Transverse colon (tissue), 4 donors: Measurements from ENCODE around the gene SDF2L1. TPM values are rescaled to one million over a fixed set of nuclear protein-coding genes. Genes with fewer than 3 reads are reported as not detected.

Experiments
- DNase-seq: peaks from one replicate; pipeline ENCODE4 v3.0.0-alpha.2; 2019
- H3K27ac ChIP-seq, 4 donors: fragments of 200-600 bp; sonication (generic); 2 replicates each; pipeline ENCODE4 v1.5.1; 2016 to 2018; ENCODE audit warnings: inconsistent platforms in 4 of 4
- H3K27me3 ChIP-seq: fragments of 200-600 bp; sonication (generic); 2 replicates; pipeline ENCODE4 v1.5.1; 2017; ENCODE audit warnings: inconsistent platforms
- H3K36me3 ChIP-seq, 4 donors: fragments of 200-600 bp; sonication (generic); 2 replicates each; pipeline ENCODE4 v1.5.1; 2017 to 2019; ENCODE audit warnings: inconsistent platforms in 4 of 4
- H3K4me1 ChIP-seq, 4 donors: fragments of 200-600 bp; sonication (generic); 2 replicates each; pipeline ENCODE4 v1.5.1; 2017 to 2020; ENCODE audit warnings: inconsistent platforms in 4 of 4
- H3K4me3 ChIP-seq, 4 donors: fragments of 200-600 bp; sonication (generic); 1 replicate in 1 of 4; 2 replicates in 3 of 4; pipeline versions ENCODE4 v1.5.1 to v1.6.1; 2017 to 2019; ENCODE audit warnings: inconsistent platforms in 4 of 4
- H3K9me3 ChIP-seq, 2 donors: fragments of 200-600 bp; sonication (generic); 2 replicates each; pipeline ENCODE4 v1.5.1; 2017 to 2019; ENCODE audit warnings: inconsistent platforms in 2 of 2
- CTCF ChIP-seq, 5 experiments: fragments of 200-600 bp in 3 of 5; fragments of 450-650 bp in 2 of 5; sonication (generic) in 3 of 5; IDR thresholded peaks; 1 replicate in 2 of 5; 2 replicates in 3 of 5; pipeline ENCODE4 v1.5.1; 2016 to 2017; ENCODE audit warnings: antibody characterized with exemption in 5 of 5, inconsistent platforms in 3 of 5, mild to moderate bottlenecking in 2 of 5, moderate library complexity in 1 of 5
- EP300 ChIP-seq: sonication (generic); formaldehyde crosslinking; IDR thresholded peaks from one replicate; pipeline ENCODE4 v1.6.1; 2017; ENCODE audit warnings: antibody characterized with exemption, low read depth
- POLR2A ChIP-seq: fragments of 450-650 bp; IDR thresholded peaks from one replicate; pipeline ENCODE4 v1.6.1; 2016; ENCODE audit warnings: antibody characterized with exemption, mild to moderate bottlenecking, moderate library complexity
- POLR2AphosphoS5 ChIP-seq, 3 donors: sonication (generic); formaldehyde crosslinking; IDR thresholded peaks; one replicate each; pipeline ENCODE4 v1.6.1; 2016; ENCODE audit warnings: antibody characterized with exemption in 3 of 3
- WGBS, 2 donors: methylation state at CpG; one replicate each; pipeline ENCODE4 v1.1.5; 2018; ENCODE audit warnings: low coverage in 1 of 2; 5-methylcytosine and 5-hydroxymethylcytosine counted together
- in situ Hi-C, 4 donors: fragments of 200-750 bp; cut with MboI; loops; one replicate each; pipeline versions ENCODE4 v1.15.0 to v1.15.1; 2017; ENCODE audit warnings: low sequenced_read_pairs in 3 of 4, low pct_ligation_motif_present in 1 of 4, low pct_unique_long_range_greater_than_20kb in 1 of 4
- intact Hi-C: fragments of 100-400 bp; cut with DNase I; formaldehyde crosslinking; loops from one replicate; pipeline ENCODE4 v1.15.1; 2023; ENCODE audit warnings: low total_unique reads
- total RNA-seq, 4 donors: library from RNA; depleted of rRNA; stranded (reverse); fragments of >200 nt; gene quantifications; one replicate each; pipeline ENCODE4 v1.1.0, GENCODE V29; 2016

The SDF2L1 gene
- total RNA-seq, 4 donors from 2014 or later: 34.0 to 55.7 (median 39.5) TPM; not detected in 1

DNA sequence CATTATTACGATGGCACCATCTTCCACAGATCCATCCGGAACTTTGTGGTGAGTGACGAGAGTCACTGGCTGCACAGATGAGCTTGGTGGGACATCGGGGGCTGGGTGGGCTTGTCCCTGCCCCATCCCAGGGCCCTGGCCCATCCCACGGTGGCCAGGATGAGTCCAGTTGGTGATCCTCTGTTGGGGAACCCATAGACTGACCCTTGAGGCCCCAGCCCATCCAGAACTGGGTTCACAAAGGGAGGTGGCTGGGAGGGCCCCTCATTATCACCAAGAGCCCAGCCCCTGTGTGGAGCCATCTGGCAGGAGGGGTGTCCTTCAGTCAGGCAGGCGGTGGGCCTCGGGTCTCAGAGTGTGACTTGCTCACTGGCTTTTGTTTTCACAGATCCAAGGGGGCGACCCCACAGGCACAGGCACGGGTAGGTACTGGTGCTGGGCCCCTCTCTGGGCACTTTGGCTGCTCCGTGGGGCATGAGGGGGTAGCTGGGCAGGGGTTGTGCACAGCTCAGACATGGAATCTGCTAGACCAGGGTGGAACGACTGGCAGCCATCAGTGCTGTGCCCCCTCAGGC is 45.7 kb downstream of the SDF2L1 start:
- intact Hi-C loops (no loop called here), in situ Hi-C loops (no loop called here)
- Histone ChIP-seq H3K27ac (no peak overlapping the region), H3K4me3 (no peak overlapping the region), H3K27me3 (no peaks in the 10 kb centered on the region), H3K36me3 (peaks cover 0 to 28% (median 11%) of the 10 kb centered on the region in 4 donors), H3K4me1 (no peaks in the 10 kb centered on the region), H3K9me3 (no peaks in the 10 kb centered on the region)
- WGBS, 2 donors: 95% methylated on average over 9 of the region's 11 CpGs; no CpG with 5 or more reads in 1 of the 2 donors
- no peak for TF ChIP-seq POLR2AphosphoS5 (IDR thresholded peaks at IDR 0.05)
- TF ChIP-seq POLR2A: no peak
- TF ChIP-seq CTCF (IDR thresholded peaks at IDR 0.05): no peak
- no peak for TF ChIP-seq EP300
- no peak for DNase-seq

GRCh38 chr22:21688341-21688705 is 46.2 kb downstream of the SDF2L1 start:
- H3K9me3 ChIP-seq: no peaks in the 10 kb centered on the region
- intact Hi-C loops (no loop called here), in situ Hi-C loops (no loop called here)
- no peak for DNase-seq
- no peaks in the 10 kb centered on the region for H3K4me1 ChIP-seq
- TF ChIP-seq CTCF (IDR thresholded peaks at IDR 0.05): no peak
- TF ChIP-seq POLR2A: no peak
- TF ChIP-seq EP300: no peak
- no peak for TF ChIP-seq POLR2AphosphoS5 (IDR thresholded peaks at IDR 0.05)
- no peak overlapping the region for H3K27ac ChIP-seq
- H3K27me3 ChIP-seq: no peaks in the 10 kb centered on the region
- no peak overlapping the region for H3K4me3 ChIP-seq
- 96% methylated on average over 6 of the region's 6 CpGs; no CpG with 5 or more reads in 1 of the 2 donors for WGBS, 2 donors
- peaks cover 0 to 27% (median 11%) of the 10 kb centered on the region in 4 donors for H3K36me3 ChIP-seq

DNA sequence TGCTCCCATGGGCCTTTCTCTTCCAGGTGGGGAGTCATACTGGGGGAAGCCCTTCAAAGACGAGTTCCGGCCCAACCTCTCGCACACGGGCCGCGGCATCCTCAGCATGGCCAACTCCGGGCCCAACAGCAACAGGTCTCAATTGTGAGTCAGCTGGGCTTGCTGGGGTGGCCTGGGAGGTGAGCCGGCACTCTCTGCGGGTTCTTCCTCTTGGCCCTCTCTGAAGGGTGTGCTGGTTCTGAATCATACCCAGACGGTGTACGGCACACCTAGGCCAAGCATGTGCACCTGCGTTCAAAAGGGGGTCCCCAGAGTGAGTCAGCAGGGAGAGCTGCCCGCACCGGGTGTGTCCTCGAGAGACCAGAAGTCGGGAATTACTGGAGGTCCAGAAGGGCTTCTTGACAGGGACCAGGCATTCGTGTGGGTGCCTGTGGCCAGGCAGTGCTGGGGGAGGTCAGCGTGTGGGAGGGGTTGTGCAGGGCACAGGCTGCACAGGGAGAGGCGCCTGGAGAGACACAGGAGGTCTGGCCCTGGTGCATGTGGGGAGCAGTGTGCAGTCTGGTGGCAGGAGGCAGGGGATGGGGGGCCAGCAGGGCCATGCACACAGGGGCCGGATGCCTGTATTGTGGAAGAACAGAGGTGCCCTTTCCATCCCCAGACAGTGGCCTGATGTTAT is 46.7 kb downstream of the SDF2L1 start:
- peaks cover 0 to 27% (median 11%) of the 10 kb centered on the region in 4 donors for H3K36me3 ChIP-seq
- no peak overlapping the region for H3K4me3 ChIP-seq
- H3K9me3 ChIP-seq: no peaks in the 10 kb centered on the region
- H3K27me3 ChIP-seq: no peaks in the 10 kb centered on the region
- no peak for TF ChIP-seq EP300
- no peak for DNase-seq
- in situ Hi-C loops (no loop called here), intact Hi-C loops (no loop called here)
- no peaks in the 10 kb centered on the region for H3K4me1 ChIP-seq
- no peak overlapping the region for H3K27ac ChIP-seq
- 83% methylated on average over 20 of the region's 20 CpGs; no CpG with 5 or more reads in 1 of the 2 donors for WGBS, 2 donors

DNA sequence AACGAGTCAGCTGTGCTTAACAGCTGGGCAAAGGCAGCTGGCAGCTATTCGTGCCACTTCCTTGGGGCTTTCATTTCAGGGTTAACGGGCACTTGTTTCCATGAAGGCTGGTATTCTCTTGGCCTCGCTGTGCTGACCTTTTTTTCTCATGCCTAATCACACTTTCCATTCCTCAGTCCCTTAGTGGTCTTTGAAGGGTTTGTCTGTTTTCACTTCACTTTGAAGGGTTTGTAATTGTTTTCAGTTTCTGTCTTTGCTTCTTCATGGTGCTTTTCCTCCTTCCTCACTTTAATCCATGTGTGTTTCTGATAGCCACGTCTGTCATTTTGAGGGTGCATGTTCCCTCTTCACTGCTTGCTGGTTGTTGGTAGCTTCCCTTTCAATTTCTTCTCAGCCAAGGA is 48.3 kb downstream of the SDF2L1 start:
- in situ Hi-C loops: no loop called here
- TF ChIP-seq POLR2A (no peak), CTCF (IDR thresholded peaks at IDR 0.05) (no peak)
- no peak overlapping the region for H3K27ac ChIP-seq
- H3K27me3 ChIP-seq: no peaks in the 10 kb centered on the region
- H3K9me3 ChIP-seq: no peaks in the 10 kb centered on the region
- no peak overlapping the region for H3K4me3 ChIP-seq
- DNase-seq: no peak
- no peaks in the 10 kb centered on the region for H3K4me1 ChIP-seq
- peaks cover 0 to 23% (median 10%) of the 10 kb centered on the region in 4 donors for H3K36me3 ChIP-seq
- WGBS, 2 donors: 55 to 68% methylated on average over 2 to 5 of the region's 5 CpGs
- intact Hi-C loops: no loop called here
